ENCODE data around the gene SIGLEC10. TPM values are rescaled to one million over a fixed set of nuclear protein-coding genes. Genes with fewer than 3 reads are reported as not detected.
"Not testable (repeated sequence)": the region's sequence is repeated elsewhere in the genome, so short reads cannot be mapped to it uniquely, and the experiment has no call there.

SIGLEC10 gene
- total RNA-seq, 1 donor from 2014 or later: not detected

- Mint-ChIP-seq H3K9me3 (ENCODE audit: unreplicated experiment) (peaks cover 3% of the 10 kb centered on the region), H3K27ac (ENCODE audit: unreplicated experiment) (no peak overlapping the region), H3K4me3 (ENCODE audit: unreplicated experiment) (no peak overlapping the region), H3K4me1 (ENCODE audit: low read depth, unreplicated experiment) (no peaks in the 10 kb centered on the region), H3K27me3 (ENCODE audit: unreplicated experiment) (peaks cover 4% of the 10 kb centered on the region), H3K36me3 (ENCODE audit: unreplicated experiment) (no peaks in the 10 kb centered on the region)
- TF ChIP-seq, protein P1, sequence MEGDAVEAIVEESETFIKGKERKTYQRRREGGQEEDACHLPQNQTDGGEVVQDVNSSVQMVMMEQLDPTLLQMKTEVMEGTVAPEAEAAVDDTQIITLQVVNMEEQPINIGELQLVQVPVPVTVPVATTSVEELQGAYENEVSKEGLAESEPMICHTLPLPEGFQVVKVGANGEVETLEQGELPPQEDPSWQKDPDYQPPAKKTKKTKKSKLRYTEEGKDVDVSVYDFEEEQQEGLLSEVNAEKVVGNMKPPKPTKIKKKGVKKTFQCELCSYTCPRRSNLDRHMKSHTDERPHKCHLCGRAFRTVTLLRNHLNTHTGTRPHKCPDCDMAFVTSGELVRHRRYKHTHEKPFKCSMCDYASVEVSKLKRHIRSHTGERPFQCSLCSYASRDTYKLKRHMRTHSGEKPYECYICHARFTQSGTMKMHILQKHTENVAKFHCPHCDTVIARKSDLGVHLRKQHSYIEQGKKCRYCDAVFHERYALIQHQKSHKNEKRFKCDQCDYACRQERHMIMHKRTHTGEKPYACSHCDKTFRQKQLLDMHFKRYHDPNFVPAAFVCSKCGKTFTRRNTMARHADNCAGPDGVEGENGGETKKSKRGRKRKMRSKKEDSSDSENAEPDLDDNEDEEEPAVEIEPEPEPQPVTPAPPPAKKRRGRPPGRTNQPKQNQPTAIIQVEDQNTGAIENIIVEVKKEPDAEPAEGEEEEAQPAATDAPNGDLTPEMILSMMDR (IDR thresholded peaks at IDR 0.05; ENCODE audit: partially characterized antibody, unreplicated experiment): no peak
- DNase-seq: no peak
These were observed 342 bp upstream of the SIGLEC10 start for GRCh38 chr19:51417810-51418157.

DNA sequence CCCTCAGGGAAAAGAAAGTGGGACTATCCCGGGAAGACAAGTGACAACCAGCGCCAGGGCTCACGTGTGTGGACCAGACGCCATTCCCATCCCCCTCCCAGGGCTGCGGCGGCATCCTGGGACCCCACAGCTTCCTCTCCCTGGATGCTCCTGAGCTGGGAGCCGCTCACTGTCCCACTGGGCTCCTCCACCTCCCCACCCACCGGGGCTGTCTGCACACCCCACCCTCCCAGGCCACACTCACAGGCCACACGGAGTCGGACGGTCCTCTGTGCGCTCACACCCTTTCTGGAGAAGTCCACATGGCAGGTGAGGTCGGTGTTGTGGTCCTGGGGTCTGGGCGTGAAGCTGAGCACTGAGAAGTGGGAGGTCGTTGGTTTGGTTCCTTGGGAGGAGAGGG is 1.0 kb downstream of the SIGLEC10 start:
- H3K27ac Mint-ChIP-seq (ENCODE audit: unreplicated experiment); H3K4me1 Mint-ChIP-seq (ENCODE audit: low read depth, unreplicated experiment); H3K4me3 Mint-ChIP-seq (ENCODE audit: unreplicated experiment); H3K9me3 Mint-ChIP-seq (ENCODE audit: unreplicated experiment); DNase-seq; H3K27me3 Mint-ChIP-seq (ENCODE audit: unreplicated experiment); H3K36me3 Mint-ChIP-seq (ENCODE audit: unreplicated experiment): not testable (repeated sequence)

DNA sequence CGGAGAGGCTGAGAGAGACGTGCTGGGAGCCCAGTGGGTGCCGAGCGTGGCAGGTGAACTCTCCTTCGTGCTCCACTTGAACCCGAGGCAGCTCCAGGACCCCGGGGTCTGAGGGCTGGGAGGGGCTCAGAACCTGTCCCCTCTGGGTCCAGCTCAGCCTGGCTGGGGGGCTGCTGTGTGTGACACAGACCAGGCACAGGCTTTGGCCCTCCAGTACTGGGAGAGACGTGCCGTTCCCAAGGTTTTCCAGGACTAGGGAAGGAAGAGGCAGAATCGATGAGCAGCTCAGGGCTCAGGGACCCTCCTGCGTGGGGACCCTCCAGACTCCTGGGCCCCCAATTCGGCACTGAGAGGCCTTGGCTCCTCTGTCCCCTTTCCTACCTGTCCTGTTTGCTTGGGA is 2.3 kb downstream of the SIGLEC10 start:
- TF ChIP-seq, protein P1 (IDR thresholded peaks at IDR 0.05; ENCODE audit: partially characterized antibody, unreplicated experiment): no peak
- no peak overlapping the region for H3K27ac Mint-ChIP-seq (ENCODE audit: unreplicated experiment)
- H3K36me3 Mint-ChIP-seq (ENCODE audit: unreplicated experiment): no peaks in the 10 kb centered on the region
- no peak for DNase-seq
- H3K4me1 Mint-ChIP-seq (ENCODE audit: low read depth, unreplicated experiment): no peaks in the 10 kb centered on the region
- H3K27me3 Mint-ChIP-seq (ENCODE audit: unreplicated experiment): peaks cover 4% of the 10 kb centered on the region
- H3K9me3 Mint-ChIP-seq (ENCODE audit: unreplicated experiment): no peaks in the 10 kb centered on the region
- H3K4me3 Mint-ChIP-seq (ENCODE audit: unreplicated experiment): no peak overlapping the region

DNA sequence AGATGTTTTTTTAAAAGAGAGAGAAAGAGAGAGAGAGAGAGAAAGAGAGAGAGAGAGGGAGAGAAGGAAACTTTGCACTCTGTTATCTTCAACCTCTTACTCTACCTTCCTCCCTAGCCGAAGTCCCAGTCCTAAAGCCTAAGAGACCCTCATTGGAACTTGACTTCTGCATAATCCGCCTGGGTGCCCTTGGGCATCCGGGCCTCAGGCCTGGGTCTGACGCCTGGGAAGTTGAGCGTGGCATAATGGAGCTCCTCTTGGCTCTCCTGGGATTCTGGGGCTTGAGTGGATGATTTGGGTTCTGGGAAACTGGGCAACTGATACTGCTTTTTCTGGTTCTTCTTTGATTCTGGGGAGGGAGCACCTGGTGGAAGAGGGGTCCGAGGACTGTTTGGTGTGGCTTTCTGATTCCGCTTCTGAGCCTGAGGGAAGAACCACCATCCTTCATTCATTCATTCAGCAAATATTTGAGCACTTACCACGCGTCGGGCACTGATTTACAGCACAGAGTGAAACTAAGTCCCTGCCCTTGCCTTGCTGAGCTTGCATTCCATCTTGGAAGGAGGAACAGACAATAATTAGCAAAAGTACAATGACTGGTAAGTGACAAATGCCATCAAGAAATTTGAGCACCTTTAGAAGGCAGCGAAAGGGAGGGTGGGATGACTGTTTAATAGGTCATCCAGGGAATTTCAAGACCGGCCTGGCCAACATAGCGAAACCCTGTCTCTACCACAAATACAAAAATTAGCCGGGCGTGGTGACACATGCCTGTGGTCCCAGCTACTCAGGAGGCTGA is 6.3 kb downstream of the SIGLEC10 start:
- Mint-ChIP-seq H3K4me1 (ENCODE audit: low read depth, unreplicated experiment) (no peaks in the 10 kb centered on the region), H3K36me3 (ENCODE audit: unreplicated experiment) (peaks cover 4% of the 10 kb centered on the region), H3K4me3 (ENCODE audit: unreplicated experiment) (no peak overlapping the region)

GRCh38 chr19:51407511-51408131 is 9.8 kb downstream of the SIGLEC10 start:
- Mint-ChIP-seq H3K4me1 (ENCODE audit: low read depth, unreplicated experiment) (no peaks in the 10 kb centered on the region), H3K27ac (ENCODE audit: unreplicated experiment) (no peak overlapping the region), H3K9me3 (ENCODE audit: unreplicated experiment) (peaks cover 10% of the 10 kb centered on the region), H3K36me3 (ENCODE audit: unreplicated experiment) (peaks cover 17% of the 10 kb centered on the region), H3K4me3 (ENCODE audit: unreplicated experiment) (no peak overlapping the region), H3K27me3 (ENCODE audit: unreplicated experiment) (peaks cover 2% of the 10 kb centered on the region)
- TF ChIP-seq, protein P1 (IDR thresholded peaks at IDR 0.05; ENCODE audit: partially characterized antibody, unreplicated experiment): peak; percentile 21
- no peak for DNase-seq

More for the DNA sequence above, 6.3 kb downstream of the SIGLEC10 start:
- H3K27ac Mint-ChIP-seq (ENCODE audit: unreplicated experiment): no peak overlapping the region
- H3K9me3 Mint-ChIP-seq (ENCODE audit: unreplicated experiment): no peaks in the 10 kb centered on the region
- peaks cover 2% of the 10 kb centered on the region for H3K27me3 Mint-ChIP-seq (ENCODE audit: unreplicated experiment)
- TF ChIP-seq, protein P1 (IDR thresholded peaks at IDR 0.05; ENCODE audit: partially characterized antibody, unreplicated experiment): no peak
- DNase-seq: no peak
